Upper lobe of left lung (tissue), 4 donors: ENCODE measurements around the gene COA3.

Source experiments
- EP300 ChIP-seq, 4 donors: sonication (generic); formaldehyde crosslinking; IDR thresholded peaks; one replicate each; pipeline ENCODE4 v1.5.1; 2017; ENCODE audit warnings: antibody characterized with exemption in 4 of 4, control low read depth in 2 of 4
- TF ChIP-seq, protein P1 (sequence below), 6 experiments: fragments of 450-650 bp in 4 of 6; fragments of 200-600 bp in 2 of 6; sonication (generic) in 2 of 6; IDR thresholded peaks; one replicate each; pipeline ENCODE4 v1.5.1; 2016 to 2019; ENCODE audit warnings: antibody characterized with exemption in 6 of 6

DNA sequence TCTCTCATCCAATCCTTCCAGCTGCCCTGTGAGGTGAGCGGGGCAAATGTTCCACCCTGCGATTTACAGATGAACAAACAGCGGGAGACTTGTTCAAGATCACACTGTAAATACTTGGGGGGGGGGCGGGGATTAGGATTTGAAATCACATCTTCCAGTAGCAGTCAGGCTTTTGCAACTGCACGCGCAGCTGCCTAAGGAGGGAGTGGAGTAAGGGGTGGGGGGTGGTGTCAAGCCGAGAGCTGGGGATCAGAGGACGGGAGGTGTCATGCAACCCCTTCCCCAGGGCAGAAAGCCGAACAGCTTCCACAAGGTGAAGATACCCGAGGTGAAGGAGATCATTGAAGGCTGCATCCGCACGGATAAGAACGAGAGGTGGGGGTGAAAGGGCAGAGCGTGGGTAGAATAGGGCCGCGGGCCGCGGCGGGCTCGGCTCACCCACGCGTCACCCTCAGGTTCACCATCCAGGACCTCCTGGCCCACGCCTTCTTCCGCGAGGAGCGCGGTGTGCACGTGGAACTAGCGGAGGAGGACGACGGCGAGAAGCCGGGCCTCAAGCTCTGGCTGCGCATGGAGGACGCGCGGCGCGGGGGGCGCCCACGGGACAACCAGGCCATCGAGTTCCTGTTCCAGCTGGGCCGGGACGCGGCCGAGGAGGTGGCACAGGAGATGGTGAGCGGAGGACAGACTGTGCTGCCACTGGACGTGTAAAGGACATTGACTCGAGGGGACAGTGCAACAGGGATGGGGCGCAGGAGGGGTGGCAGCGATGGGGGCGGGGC lies 13.5 kb downstream of the COA3 start:
- TF ChIP-seq, protein P1, sequence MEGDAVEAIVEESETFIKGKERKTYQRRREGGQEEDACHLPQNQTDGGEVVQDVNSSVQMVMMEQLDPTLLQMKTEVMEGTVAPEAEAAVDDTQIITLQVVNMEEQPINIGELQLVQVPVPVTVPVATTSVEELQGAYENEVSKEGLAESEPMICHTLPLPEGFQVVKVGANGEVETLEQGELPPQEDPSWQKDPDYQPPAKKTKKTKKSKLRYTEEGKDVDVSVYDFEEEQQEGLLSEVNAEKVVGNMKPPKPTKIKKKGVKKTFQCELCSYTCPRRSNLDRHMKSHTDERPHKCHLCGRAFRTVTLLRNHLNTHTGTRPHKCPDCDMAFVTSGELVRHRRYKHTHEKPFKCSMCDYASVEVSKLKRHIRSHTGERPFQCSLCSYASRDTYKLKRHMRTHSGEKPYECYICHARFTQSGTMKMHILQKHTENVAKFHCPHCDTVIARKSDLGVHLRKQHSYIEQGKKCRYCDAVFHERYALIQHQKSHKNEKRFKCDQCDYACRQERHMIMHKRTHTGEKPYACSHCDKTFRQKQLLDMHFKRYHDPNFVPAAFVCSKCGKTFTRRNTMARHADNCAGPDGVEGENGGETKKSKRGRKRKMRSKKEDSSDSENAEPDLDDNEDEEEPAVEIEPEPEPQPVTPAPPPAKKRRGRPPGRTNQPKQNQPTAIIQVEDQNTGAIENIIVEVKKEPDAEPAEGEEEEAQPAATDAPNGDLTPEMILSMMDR (IDR thresholded peaks at IDR 0.05) = no peak
- TF ChIP-seq EP300 (IDR thresholded peaks at IDR 0.05) = no peak
